H9 (cell line): ENCODE measurements around the gene P4HB. TPM values are rescaled to one million over a fixed set of nuclear protein-coding genes. Genes with fewer than 3 reads are reported as not detected.

Experiments
- DNase-seq: peaks from one replicate; pipeline ENCODE4 v3.0.0-alpha.2; 2017
- H2AFZ ChIP-seq: one replicate; pipeline ENCODE4 v1.6.1; 2013; ENCODE audit warnings: mild to moderate bottlenecking, low read length, control low read depth, moderate library complexity
- H2AK5ac ChIP-seq: 2 replicates; pipeline ENCODE4 v1.6.1; 2013; ENCODE audit warnings: low read length, control low read depth, mixed read lengths; ENCODE audit not compliant: insufficient read length
- H2BK120ac ChIP-seq: one replicate; pipeline ENCODE4 v1.6.1; 2013; ENCODE audit warnings: low read depth, mild to moderate bottlenecking, low read length, control low read depth, inconsistent platforms; ENCODE audit not compliant: poor library complexity, severe bottlenecking
- H2BK12ac ChIP-seq: 2 replicates; pipeline ENCODE4 v1.6.1; 2013; ENCODE audit warnings: low read length, control low read depth, mixed read lengths, low read depth; ENCODE audit not compliant: insufficient read length
- H2BK15ac ChIP-seq: 2 replicates; pipeline ENCODE4 v1.6.1; 2013; ENCODE audit warnings: low read depth, low read length, control low read depth
- H2BK20ac ChIP-seq: one replicate; pipeline ENCODE4 v1.6.1; 2013; ENCODE audit warnings: low read depth, mild to moderate bottlenecking, low read length, control low read depth, inconsistent platforms; ENCODE audit not compliant: poor library complexity, severe bottlenecking
- H2BK5ac ChIP-seq: 2 replicates; pipeline ENCODE4 v1.6.1; 2013; ENCODE audit warnings: low read length, control low read depth, mixed read lengths; ENCODE audit not compliant: insufficient read length
- H3K14ac ChIP-seq: 2 replicates; pipeline ENCODE4 v1.6.1; 2013; ENCODE audit warnings: low read length, control low read depth; ENCODE audit not compliant: insufficient read depth
- H3K18ac ChIP-seq: 2 replicates; pipeline ENCODE4 v1.6.1; 2013; ENCODE audit warnings: low read depth, mild to moderate bottlenecking, mixed read lengths, low read length, control low read depth; ENCODE audit not compliant: insufficient read length
- H3K23ac ChIP-seq: 2 replicates; pipeline ENCODE4 v1.6.1; 2013; ENCODE audit warnings: low read length, control low read depth, mixed read lengths, low read depth; ENCODE audit not compliant: insufficient read length
- H3K23me2 ChIP-seq: 2 replicates; pipeline ENCODE4 v1.6.1; 2013; ENCODE audit warnings: low read depth, mild to moderate bottlenecking, mixed read lengths, low read length, control low read depth; ENCODE audit not compliant: insufficient read length, poor library complexity, severe bottlenecking
- H3K27ac ChIP-seq: 2 replicates; pipeline ENCODE4 v1.5.1; 2013; ENCODE audit warnings: low read length, control low read depth, mixed read lengths, low read depth; ENCODE audit not compliant: insufficient read length
- H3K27me3 ChIP-seq: 2 replicates; pipeline ENCODE4 v1.6.1; 2013; ENCODE audit warnings: low read length, control low read depth, inconsistent platforms; ENCODE audit not compliant: insufficient read depth
- H3K4ac ChIP-seq: 2 replicates; pipeline ENCODE4 v1.6.1; 2013; ENCODE audit warnings: low read depth, mild to moderate bottlenecking, control low read depth, inconsistent platforms, low read length, moderate library complexity
- H3K4me1 ChIP-seq: 2 replicates; pipeline ENCODE4 v1.6.1; 2013; ENCODE audit warnings: low read length, control low read depth, inconsistent platforms; ENCODE audit not compliant: insufficient read depth
- H3K4me2 ChIP-seq: 2 replicates; pipeline ENCODE4 v1.6.1; 2013; ENCODE audit warnings: low read length, control low read depth, mixed read lengths; ENCODE audit not compliant: insufficient read length, insufficient read depth
- H3K56ac ChIP-seq: 2 replicates; pipeline ENCODE4 v1.6.1; 2013; ENCODE audit warnings: low read depth, mild to moderate bottlenecking, mixed read lengths, low read length, control low read depth; ENCODE audit not compliant: insufficient read length
- H3K79me1 ChIP-seq: 2 replicates; pipeline ENCODE4 v1.6.1; 2013; ENCODE audit warnings: low read depth, mild to moderate bottlenecking, moderate library complexity, low read length, control low read depth, inconsistent platforms; ENCODE audit not compliant: insufficient read depth, poor library complexity, severe bottlenecking
- H3K79me2 ChIP-seq: 2 replicates; pipeline ENCODE4 v1.6.1; 2013; ENCODE audit warnings: low read length, control low read depth, inconsistent platforms; ENCODE audit not compliant: insufficient read depth
- H3K9ac ChIP-seq: 2 replicates; pipeline ENCODE4 v1.6.1; 2013; ENCODE audit warnings: low read length, control low read depth, mixed read lengths; ENCODE audit not compliant: insufficient read length; ENCODE audit errors: extremely low read depth
- H3K9me3 ChIP-seq: one replicate; pipeline ENCODE4 v1.6.1; 2013; ENCODE audit warnings: low read depth, low read length, inconsistent platforms; ENCODE audit not compliant: control insufficient read depth
- H3T11ph ChIP-seq: one replicate; pipeline ENCODE4 v1.6.1; 2013; ENCODE audit warnings: mild to moderate bottlenecking, low read length, control low read depth, inconsistent platforms
- H4K20me1 ChIP-seq: one replicate; pipeline ENCODE4 v1.6.1; 2013; ENCODE audit not compliant: control insufficient read depth, insufficient read length, insufficient read depth
- H4K5ac ChIP-seq: 2 replicates; pipeline ENCODE4 v1.6.1; 2013; ENCODE audit warnings: low read depth, mild to moderate bottlenecking, mixed read lengths, low read length, control low read depth; ENCODE audit not compliant: insufficient read length
- H4K8ac ChIP-seq: replicated peaks from 2 replicates; pipeline ENCODE4 v1.6.1; 2013; ENCODE audit warnings: low read length, control low read depth, mixed read lengths, low read depth; ENCODE audit not compliant: insufficient read length
- H4K91ac ChIP-seq: 2 replicates; pipeline ENCODE4 v1.6.1; 2013; ENCODE audit warnings: low read depth, mild to moderate bottlenecking, moderate library complexity, mixed read lengths, low read length, control low read depth; ENCODE audit not compliant: insufficient read length
- H3K27ac Mint-ChIP-seq, 3 experiments: 2 replicates in 2 of 3; 3 replicates in 1 of 3; pipeline ENCODE4 v1.8.0; 2020 to 2021; ENCODE audit warnings: mixed read lengths in 3 of 3, mild to moderate bottlenecking in 1 of 3, moderate library complexity in 1 of 3
- H3K27me3 Mint-ChIP-seq: 2 replicates; pipeline ENCODE4 v1.8.0; 2021; ENCODE audit warnings: low read depth, mild to moderate bottlenecking, moderate library complexity, mixed read lengths
- H3K36me3 Mint-ChIP-seq, 3 experiments: 2 replicates in 2 of 3; 3 replicates in 1 of 3; pipeline ENCODE4 v1.8.0; 2020 to 2021; ENCODE audit warnings: low read depth in 3 of 3, mixed read lengths in 3 of 3; ENCODE audit not compliant: insufficient read depth in 1 of 3
- H3K4me1 Mint-ChIP-seq, 2 experiments: 2 replicates each; pipeline ENCODE4 v1.8.0; 2020; ENCODE audit warnings: mixed read lengths in 2 of 2
- H3K4me3 Mint-ChIP-seq, 2 experiments: 2 replicates in 1 of 2; 3 replicates in 1 of 2; pipeline ENCODE4 v1.8.0; 2020 to 2021; ENCODE audit warnings: mild to moderate bottlenecking in 2 of 2, mixed read lengths in 2 of 2, moderate library complexity in 1 of 2
- H3K9me3 Mint-ChIP-seq, 2 experiments: 2 replicates in 1 of 2; 3 replicates in 1 of 2; pipeline ENCODE4 v1.8.0; 2020; ENCODE audit warnings: mild to moderate bottlenecking in 2 of 2, mixed read lengths in 2 of 2, moderate library complexity in 1 of 2
- CTCF ChIP-seq: fragments of 200-600 bp; sonication (generic); conservative IDR thresholded peaks from 3 replicates; pipeline ENCODE4 v1.8.0; 2021; ENCODE audit warnings: antibody characterized with exemption, mild to moderate bottlenecking
- WGBS: extraction: QIAGEN DNeasy Blood & Tissue Kit; methylation state at CpG from one replicate; pipeline ENCODE4 v1.1.7; 2013; ENCODE audit warnings: missing lambda C conversion rate, low lambda C conversion rate, mixed read lengths; ENCODE audit not compliant: insufficient read length; ENCODE audit errors: extremely low coverage; 5-methylcytosine and 5-hydroxymethylcytosine counted together
- total RNA-seq: library from RNA; stranded (reverse); gene quantifications from 2 replicates; pipeline ENCODE4 v1.2.1, GENCODE V29; 2021

P4HB gene
- total RNA-seq, 1 experiment from 2014 or later = 366 TPM

- Histone ChIP-seq H3K9ac (no peak overlapping the region), H3K14ac (no peak overlapping the region), H3K18ac (no peak overlapping the region), H3K27ac (no peak overlapping the region), H3K56ac (no peak overlapping the region), H3K27me3 (no peaks in the 10 kb centered on the region), H2BK20ac (no peak overlapping the region), H2BK12ac (no peak overlapping the region), H2BK120ac (no peak overlapping the region), H3K23ac (no peak overlapping the region), H2AK5ac (no peak overlapping the region), H4K20me1 (no peaks in the 10 kb centered on the region), H3K23me2 (no peaks in the 10 kb centered on the region), H3K4ac (no peak overlapping the region), H3K79me2 (peaks cover 7% of the 10 kb centered on the region; the same call in 1 of the 2 replicates), H3T11ph (no peak overlapping the region), H4K8ac (no peak overlapping the region), H4K91ac (no peak overlapping the region), H3K9me3 (no peaks in the 10 kb centered on the region), H3K79me1 (peaks cover 14% of the 10 kb centered on the region), H4K5ac (no peak overlapping the region), H2AFZ (no peak overlapping the region), H2BK5ac (no peak overlapping the region), H2BK15ac (no peak overlapping the region), H3K4me2 (no peak overlapping the region), H3K4me1 (no peaks in the 10 kb centered on the region)
- Mint-ChIP-seq H3K36me3 (peaks cover 52 to 88% (median 75%) of the 10 kb centered on the region in 3 experiments), H3K9me3 (no peaks in the 10 kb centered on the region), H3K4me3 (no peak overlapping the region), H3K27me3 (0 out of 2 replicates have a peak, but pooled peaks cover 1% of the 10 kb centered on the region), H3K27ac (no peak overlapping the region), H3K4me1 (peaks cover 3 to 6% of the 10 kb centered on the region in 2 experiments; a peak in 3 of 4 replicates)
- WGBS = no CpG with 5 or more reads among the region's 5 CpGs
- no peak for DNase-seq
- TF ChIP-seq CTCF = no peak
Observed at GRCh38 chr17:81884968-81885367, 24.6 kb upstream of the P4HB start.
